Activated naive CD8-positive, alpha-beta T cell treated with anti-CD3 and anti-CD28 coated beads, Interleukin-2, amount 10 ng/mL, durations not matched to agents 7 days and 5 days (primary cell): ENCODE measurements around the gene ADAM22. TPM values are rescaled to one million over a fixed set of nuclear protein-coding genes. Genes with fewer than 3 reads are reported as not detected.

Experiments
- ATAC-seq: fragments of 150-1000 bp; cut with Tn5 transposase; one replicate; pipeline ENCODE4 v1.10.0; 2021; ENCODE audit warnings: low read depth, moderate library complexity
- POLR2A ChIA-PET: fragments of 350-600 bp; sonication (Branson Sonifier 250); formaldehyde crosslinking; loops from one replicate; lab custom pipeline; 2021; ENCODE audit warnings: antibody characterized with exemption; lab: Charles Lee
- DNase-seq: peaks from one replicate; pipeline ENCODE4 v3.0.0; 2021
- H3K27ac Mint-ChIP-seq: one replicate; pipeline ENCODE4 v1.8.0; 2022; ENCODE audit warnings: mild to moderate bottlenecking, mixed read lengths
- H3K27me3 Mint-ChIP-seq: one replicate; pipeline ENCODE4 v1.8.0; 2022; ENCODE audit warnings: mild to moderate bottlenecking, moderate library complexity, mixed read lengths
- H3K36me3 Mint-ChIP-seq: one replicate; pipeline ENCODE4 v1.8.0; 2021; ENCODE audit warnings: mild to moderate bottlenecking, mixed read lengths
- H3K4me1 Mint-ChIP-seq: one replicate; pipeline ENCODE4 v1.8.0; 2021; ENCODE audit warnings: mixed read lengths
- H3K4me3 Mint-ChIP-seq: one replicate; pipeline ENCODE4 v1.8.0; 2022; ENCODE audit warnings: mild to moderate bottlenecking, moderate library complexity, mixed read lengths
- H3K9me3 Mint-ChIP-seq: one replicate; pipeline ENCODE4 v1.8.0; 2021; ENCODE audit warnings: mixed read lengths
- total RNA-seq, 2 experiments: library from RNA; stranded (reverse); gene quantifications; one replicate each; pipeline ENCODE4 v1.2.3, GENCODE V29; 2021

Gene ADAM22
- total RNA-seq, 2 experiments from 2014 or later: 4.6 TPM

GRCh38 chr7:87982116-87982515 is 48.1 kb downstream of the ADAM22 start:
- peaks cover 2% of the 10 kb centered on the region for H3K36me3 Mint-ChIP-seq
- DNase-seq (no peak), ATAC-seq (no peak)
- no peak overlapping the region for H3K4me3 Mint-ChIP-seq
- no peaks in the 10 kb centered on the region for H3K4me1 Mint-ChIP-seq
- H3K9me3 Mint-ChIP-seq: no peaks in the 10 kb centered on the region
- POLR2A ChIA-PET: no interaction called here
- no peaks in the 10 kb centered on the region for H3K27me3 Mint-ChIP-seq
- no peak overlapping the region for H3K27ac Mint-ChIP-seq

DNA sequence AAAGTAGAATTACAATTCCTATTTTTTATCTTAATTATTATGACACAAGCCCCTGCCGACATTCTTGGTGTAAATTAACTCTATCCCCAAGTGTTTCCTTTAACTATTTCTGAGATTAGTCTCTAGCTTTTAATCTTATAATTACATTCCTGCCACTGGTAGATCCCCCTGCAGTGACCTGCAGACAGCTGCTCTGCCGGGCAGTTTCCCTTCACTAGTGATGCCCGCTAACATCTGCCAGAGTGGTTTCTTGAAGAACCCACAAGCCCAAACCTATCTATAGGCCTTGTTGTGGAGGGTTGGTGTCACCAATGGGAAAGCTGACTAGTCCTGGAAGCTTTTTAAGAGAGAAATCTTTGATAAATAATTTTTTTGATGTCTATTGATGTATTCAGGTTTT is 50.0 kb downstream of the ADAM22 start:
- no peaks in the 10 kb centered on the region for H3K27me3 Mint-ChIP-seq
- H3K27ac Mint-ChIP-seq: no peak overlapping the region
- no peak for DNase-seq
- POLR2A ChIA-PET: no interaction called here
- peaks cover 2% of the 10 kb centered on the region for H3K36me3 Mint-ChIP-seq
- H3K4me3 Mint-ChIP-seq: no peak overlapping the region
- no peaks in the 10 kb centered on the region for H3K9me3 Mint-ChIP-seq
- no peaks in the 10 kb centered on the region for H3K4me1 Mint-ChIP-seq
- ATAC-seq: no peak

- no peaks in the 10 kb centered on the region for H3K4me1 Mint-ChIP-seq
- no peak overlapping the region for H3K4me3 Mint-ChIP-seq
- ATAC-seq (no peak), DNase-seq (no peak)
- H3K9me3 Mint-ChIP-seq: no peaks in the 10 kb centered on the region
- POLR2A ChIA-PET: no interaction called here
- H3K36me3 Mint-ChIP-seq: no peaks in the 10 kb centered on the region
- no peaks in the 10 kb centered on the region for H3K27me3 Mint-ChIP-seq
- no peak overlapping the region for H3K27ac Mint-ChIP-seq
Measured at GRCh38 chr7:87993269-87993668, 59.2 kb downstream of the ADAM22 start.

GRCh38 chr7:87999261-87999660 is 65.2 kb downstream of the ADAM22 start:
- ATAC-seq: no peak
- no peak overlapping the region for H3K4me3 Mint-ChIP-seq
- POLR2A ChIA-PET: no interaction called here
- no peaks in the 10 kb centered on the region for H3K36me3 Mint-ChIP-seq
- H3K9me3 Mint-ChIP-seq: no peaks in the 10 kb centered on the region
- H3K4me1 Mint-ChIP-seq: no peaks in the 10 kb centered on the region
- no peak for DNase-seq
- H3K27me3 Mint-ChIP-seq: no peaks in the 10 kb centered on the region
- H3K27ac Mint-ChIP-seq: no peak overlapping the region

GRCh38 chr7:88001744-88002530 is 67.9 kb downstream of the ADAM22 start:
- Mint-ChIP-seq H3K4me1 (no peaks in the 10 kb centered on the region), H3K9me3 (no peaks in the 10 kb centered on the region)
- POLR2A ChIA-PET: no interaction called here

GRCh38 chr7:88002617-88003016 is 68.6 kb downstream of the ADAM22 start:
- POLR2A ChIA-PET: no interaction called here
- Mint-ChIP-seq H3K4me3 (no peak overlapping the region), H3K9me3 (no peaks in the 10 kb centered on the region), H3K4me1 (no peaks in the 10 kb centered on the region), H3K27ac (no peak overlapping the region), H3K27me3 (no peaks in the 10 kb centered on the region), H3K36me3 (no peaks in the 10 kb centered on the region)
- ATAC-seq (no peak), DNase-seq (no peak)

More at GRCh38 chr7:88001744-88002530, 67.9 kb downstream of the ADAM22 start:
- no peaks in the 10 kb centered on the region for H3K27me3 Mint-ChIP-seq
- H3K27ac Mint-ChIP-seq: no peak overlapping the region
- ATAC-seq: no peak
- H3K36me3 Mint-ChIP-seq: no peaks in the 10 kb centered on the region
- no peak overlapping the region for H3K4me3 Mint-ChIP-seq
- no peak for DNase-seq

DNA sequence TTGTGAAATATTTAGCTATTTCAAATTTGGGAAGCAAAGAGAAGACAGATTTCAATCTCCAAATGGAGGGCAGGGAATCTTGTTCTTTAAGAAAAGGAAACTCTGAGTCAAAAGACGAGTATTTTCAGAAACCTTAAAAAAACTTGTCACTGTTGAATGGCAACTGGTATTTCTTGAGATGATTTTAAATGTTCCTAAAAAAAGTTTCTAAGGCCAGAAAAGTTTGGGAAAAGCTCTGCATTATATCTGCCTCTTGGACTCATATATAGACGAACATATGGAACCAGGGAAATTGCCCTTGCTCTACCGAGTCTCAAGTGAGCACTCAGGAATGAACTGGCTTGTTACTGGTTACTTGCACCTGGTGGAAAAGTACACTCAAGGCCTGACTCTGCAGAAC is 69.5 kb downstream of the ADAM22 start:
- H3K27ac Mint-ChIP-seq: no peak overlapping the region
- POLR2A ChIA-PET: no interaction called here

DNA sequence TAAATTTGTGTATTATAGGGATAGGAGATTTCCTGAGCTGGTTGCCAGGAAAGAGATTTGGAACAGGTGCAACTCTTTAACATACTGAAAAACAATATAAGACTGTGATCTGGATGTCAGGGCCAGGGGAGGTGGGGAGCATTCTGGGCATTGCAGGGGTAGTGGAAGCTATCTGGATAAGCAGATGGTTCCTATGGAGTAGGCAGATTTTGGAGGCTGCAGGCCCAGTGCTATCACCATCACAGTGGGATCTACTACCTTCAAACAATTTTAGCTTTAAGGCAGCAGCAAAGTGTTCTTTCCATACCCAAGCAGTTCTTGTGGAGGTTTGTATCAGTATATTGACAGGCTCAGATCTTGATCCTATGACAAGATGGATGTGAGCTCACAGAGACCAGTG is 71.1 kb downstream of the ADAM22 start:
- no peak overlapping the region for H3K4me3 Mint-ChIP-seq
- POLR2A ChIA-PET: no interaction called here
- no peaks in the 10 kb centered on the region for H3K27me3 Mint-ChIP-seq
- DNase-seq (no peak), ATAC-seq (no peak)
- H3K36me3 Mint-ChIP-seq: no peaks in the 10 kb centered on the region
- H3K9me3 Mint-ChIP-seq: no peaks in the 10 kb centered on the region
- H3K4me1 Mint-ChIP-seq: no peaks in the 10 kb centered on the region
- no peak overlapping the region for H3K27ac Mint-ChIP-seq

More for the DNA sequence above, 69.5 kb downstream of the ADAM22 start:
- no peaks in the 10 kb centered on the region for H3K4me1 Mint-ChIP-seq
- no peaks in the 10 kb centered on the region for H3K27me3 Mint-ChIP-seq
- no peaks in the 10 kb centered on the region for H3K9me3 Mint-ChIP-seq
- H3K4me3 Mint-ChIP-seq: no peak overlapping the region
- H3K36me3 Mint-ChIP-seq: no peaks in the 10 kb centered on the region
- ATAC-seq (no peak), DNase-seq (no peak)

- no peak overlapping the region for H3K4me3 Mint-ChIP-seq
- DNase-seq (no peak), ATAC-seq (no peak)
- H3K27me3 Mint-ChIP-seq: no peaks in the 10 kb centered on the region
- H3K27ac Mint-ChIP-seq: no peak overlapping the region
- no peaks in the 10 kb centered on the region for H3K36me3 Mint-ChIP-seq
- H3K4me1 Mint-ChIP-seq: no peaks in the 10 kb centered on the region
- POLR2A ChIA-PET: no interaction called here
- H3K9me3 Mint-ChIP-seq: peaks cover 1% of the 10 kb centered on the region
Measured at GRCh38 chr7:88009651-88010050, 75.6 kb downstream of the ADAM22 start.

GRCh38 chr7:88012086-88012485 is 78.0 kb downstream of the ADAM22 start:
- POLR2A ChIA-PET: no interaction called here
- peaks cover 1% of the 10 kb centered on the region for H3K9me3 Mint-ChIP-seq
- no peak overlapping the region for H3K27ac Mint-ChIP-seq
- ATAC-seq (no peak), DNase-seq (no peak)
- no peak overlapping the region for H3K4me3 Mint-ChIP-seq
- no peaks in the 10 kb centered on the region for H3K36me3 Mint-ChIP-seq
- no peaks in the 10 kb centered on the region for H3K4me1 Mint-ChIP-seq
- no peaks in the 10 kb centered on the region for H3K27me3 Mint-ChIP-seq

DNA sequence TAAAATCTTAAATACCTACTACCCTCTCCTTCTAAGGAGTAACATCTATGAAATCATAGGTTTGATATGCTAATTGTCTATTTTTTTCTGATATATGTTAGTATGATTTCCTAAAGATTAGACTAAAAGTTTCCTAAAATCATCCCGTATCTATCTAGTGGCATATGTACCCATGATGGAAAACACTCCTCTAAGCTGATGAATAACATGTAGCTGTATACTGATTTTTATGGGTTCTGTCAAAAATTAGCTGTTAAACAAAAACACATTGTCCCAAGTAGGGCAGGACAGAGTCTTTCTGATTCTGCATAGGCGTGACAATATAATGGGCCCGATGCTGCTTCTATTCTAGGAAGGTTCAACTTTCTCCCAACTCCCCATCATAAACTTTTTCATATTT is 79.9 kb downstream of the ADAM22 start:
- Mint-ChIP-seq H3K27ac (no peak overlapping the region), H3K36me3 (no peaks in the 10 kb centered on the region), H3K4me1 (no peaks in the 10 kb centered on the region), H3K4me3 (no peak overlapping the region), H3K27me3 (no peaks in the 10 kb centered on the region), H3K9me3 (peaks cover 1% of the 10 kb centered on the region)
- DNase-seq: no peak
- no peak for ATAC-seq
- POLR2A ChIA-PET: no interaction called here

- no peaks in the 10 kb centered on the region for H3K27me3 Mint-ChIP-seq
- H3K36me3 Mint-ChIP-seq: no peaks in the 10 kb centered on the region
- ATAC-seq (no peak), DNase-seq (no peak)
- no peak overlapping the region for H3K27ac Mint-ChIP-seq
- H3K4me3 Mint-ChIP-seq: no peak overlapping the region
- no peaks in the 10 kb centered on the region for H3K4me1 Mint-ChIP-seq
- POLR2A ChIA-PET: no interaction called here
- peaks cover 1% of the 10 kb centered on the region for H3K9me3 Mint-ChIP-seq
Measured at GRCh38 chr7:88014581-88014980, 80.5 kb downstream of the ADAM22 start.

DNA sequence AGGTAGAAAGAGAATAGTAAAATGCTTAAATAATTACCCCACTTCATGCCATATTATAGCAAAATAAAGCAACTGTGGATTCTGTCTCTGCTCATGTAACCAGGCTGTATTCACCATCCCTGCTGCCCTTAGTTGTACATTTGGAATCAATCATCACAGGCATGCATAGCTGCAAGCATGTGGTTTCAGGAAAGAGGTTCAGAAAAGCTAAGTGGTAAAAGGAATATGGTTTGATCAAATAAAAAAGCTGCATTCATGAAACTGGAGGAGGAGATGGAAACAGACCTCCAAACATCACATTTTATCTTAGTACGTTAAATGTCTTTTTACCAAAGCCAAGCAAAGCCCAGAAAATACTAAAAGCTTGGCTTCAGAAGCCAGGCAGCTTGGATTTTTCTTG is 81.3 kb downstream of the ADAM22 start:
- Mint-ChIP-seq H3K9me3 (peaks cover 1% of the 10 kb centered on the region), H3K27ac (no peak overlapping the region), H3K4me3 (no peak overlapping the region), H3K36me3 (no peaks in the 10 kb centered on the region), H3K4me1 (no peaks in the 10 kb centered on the region), H3K27me3 (no peaks in the 10 kb centered on the region)
- DNase-seq (no peak), ATAC-seq (no peak)
- POLR2A ChIA-PET: no interaction called here

GRCh38 chr7:88018501-88018900 is 84.5 kb downstream of the ADAM22 start:
- no peak for DNase-seq
- H3K9me3 Mint-ChIP-seq: no peaks in the 10 kb centered on the region
- H3K36me3 Mint-ChIP-seq: no peaks in the 10 kb centered on the region
- POLR2A ChIA-PET: no interaction called here
- no peaks in the 10 kb centered on the region for H3K4me1 Mint-ChIP-seq
- no peak overlapping the region for H3K4me3 Mint-ChIP-seq
- H3K27me3 Mint-ChIP-seq: no peaks in the 10 kb centered on the region
- ATAC-seq: no peak
- no peak overlapping the region for H3K27ac Mint-ChIP-seq
